GM18508 (cell line): ENCODE data around the gene ITGA3.

ENCODE experiments used
- ATAC-seq: cut with Tn5 transposase; IDR thresholded peaks from one replicate; pipeline ENCODE4 v1.9.1; 2021; ENCODE audit warnings: moderate number of reproducible peaks; ENCODE audit not compliant: insufficient read depth, unreplicated experiment

ITGA3 gene

GRCh38 chr17:50122945-50123344, 67.0 kb downstream of the ITGA3 start:
- ATAC-seq: no peak

DNA sequence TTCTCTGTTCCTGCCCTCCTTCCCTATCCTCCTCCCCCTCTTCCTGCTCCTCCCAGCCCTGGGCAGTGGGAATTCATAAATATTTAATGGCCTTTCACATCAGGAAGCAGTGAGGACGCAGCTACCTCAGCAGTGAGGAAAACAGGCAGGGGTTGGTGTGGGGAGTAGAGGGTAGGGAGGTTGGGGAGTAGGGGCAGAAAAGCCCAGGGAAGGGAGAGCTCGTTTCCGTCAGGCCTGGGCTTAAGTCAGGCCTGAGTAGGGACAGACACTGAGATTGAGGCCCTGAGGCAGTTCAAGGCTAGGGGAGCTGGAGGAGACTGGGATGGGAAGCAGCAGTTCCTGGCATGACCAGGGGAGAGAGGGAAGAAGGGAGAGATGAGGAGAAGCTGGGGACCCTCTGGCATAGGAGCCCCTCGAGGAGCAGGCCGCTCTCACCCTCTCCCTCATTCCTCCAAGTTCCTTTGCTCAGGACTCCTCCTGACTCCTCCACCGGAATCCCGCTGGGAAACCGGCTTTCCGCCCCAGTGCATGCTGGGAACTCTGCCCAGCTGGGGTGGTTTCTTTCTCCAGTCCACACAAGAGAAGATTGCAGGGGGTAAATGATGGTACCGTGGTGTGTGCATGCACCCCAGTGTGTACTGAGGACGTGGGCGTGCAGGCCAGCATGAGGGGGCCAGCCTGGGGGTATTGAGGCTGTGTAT, 67.9 kb downstream of the ITGA3 start:
- ATAC-seq: no peak

GRCh38 chr17:50125420-50125997, 69.6 kb downstream of the ITGA3 start:
- ATAC-seq: no peak

DNA sequence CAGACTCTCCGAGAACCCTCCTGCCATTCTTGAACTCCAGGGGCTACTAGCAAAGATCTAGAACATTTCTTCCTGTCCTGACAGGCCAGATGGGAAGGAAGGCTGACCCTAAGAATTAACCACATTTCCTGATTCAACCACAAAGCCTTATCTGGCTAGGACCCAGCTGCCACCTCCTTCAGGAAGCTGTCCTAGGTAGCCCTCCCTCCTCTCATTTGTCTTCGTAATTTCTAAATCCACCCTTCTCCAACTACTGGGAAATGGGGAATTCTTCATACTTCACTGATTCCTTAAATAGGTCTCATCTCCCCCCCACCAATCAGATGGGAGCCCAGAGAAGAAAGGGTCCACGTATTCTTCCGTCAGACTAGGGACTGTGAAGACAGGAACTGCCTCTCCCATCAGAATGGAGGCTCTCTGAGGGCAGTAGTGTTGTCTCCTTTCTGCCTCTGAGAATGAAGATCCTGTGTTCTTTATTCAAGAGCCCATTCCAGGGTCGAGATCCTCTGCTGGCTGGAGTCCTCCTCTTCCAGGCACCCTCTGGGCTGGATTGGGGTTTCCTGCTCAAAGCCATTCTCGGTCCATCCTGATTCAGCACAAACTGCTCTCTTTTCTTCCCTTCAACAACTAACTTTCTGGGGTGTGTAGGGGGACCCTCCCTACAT, 71.9 kb downstream of the ITGA3 start:
- ATAC-seq: no peak

DNA sequence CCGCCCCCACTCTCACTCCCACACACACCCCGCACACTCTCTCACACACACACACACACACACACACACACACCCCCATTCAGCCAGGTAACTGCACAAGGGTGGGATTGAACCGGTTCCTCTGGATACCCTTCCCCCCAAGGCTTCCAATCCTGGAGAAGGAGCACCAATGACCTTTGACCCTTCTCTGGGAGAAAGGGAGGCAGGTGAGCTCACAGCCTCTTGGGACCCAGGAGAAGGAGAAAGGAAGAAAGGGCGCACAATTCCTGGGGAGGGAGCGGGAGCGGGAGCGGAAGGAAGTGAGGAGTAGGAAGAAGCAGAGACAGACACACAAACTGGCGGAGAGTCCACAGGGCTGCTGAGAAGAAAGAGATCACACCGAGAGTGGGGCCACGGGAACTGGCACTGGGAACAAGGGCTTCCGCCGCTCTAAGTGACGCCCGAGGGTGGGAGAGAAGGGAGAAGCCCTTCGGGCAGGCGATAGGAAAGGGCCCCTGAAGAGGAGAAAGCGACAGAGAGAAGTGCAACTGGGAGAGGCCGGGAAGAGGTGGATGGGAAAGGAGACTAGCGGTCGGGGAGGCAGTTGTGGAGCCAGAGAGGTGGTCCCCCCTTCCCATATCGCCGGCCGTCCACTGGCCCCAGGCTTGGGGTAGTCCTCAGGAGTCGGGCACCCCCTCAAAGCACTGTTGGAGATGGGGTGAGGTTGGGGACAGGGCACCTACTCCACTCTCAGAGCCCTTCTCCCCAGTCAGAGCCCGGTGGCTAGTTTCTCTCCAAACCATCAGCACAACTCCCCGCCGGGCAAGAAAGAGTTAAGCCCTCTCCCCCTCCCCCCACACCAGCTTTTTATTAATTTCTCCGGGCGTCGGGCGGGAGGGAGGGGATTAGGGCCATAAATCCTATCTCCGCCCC, 72.8 kb downstream of the ITGA3 start:
- ATAC-seq: no peak

GRCh38 chr17:50129353-50129727, 73.4 kb downstream of the ITGA3 start:
- no peak for ATAC-seq

- ATAC-seq: no peak
Observed at GRCh38 chr17:50129728-50130558, 74.0 kb downstream of the ITGA3 start, which contains the start of gene SAMD14. Gene SAMD14, minus strand, starts transcription at chr17:50130160. Its CDS starts 5,201 bp downstream, at chr17:50124959.

- no peak for ATAC-seq
Observed at GRCh38 chr17:50130559-50131305, 74.8 kb downstream of the ITGA3 start.

DNA sequence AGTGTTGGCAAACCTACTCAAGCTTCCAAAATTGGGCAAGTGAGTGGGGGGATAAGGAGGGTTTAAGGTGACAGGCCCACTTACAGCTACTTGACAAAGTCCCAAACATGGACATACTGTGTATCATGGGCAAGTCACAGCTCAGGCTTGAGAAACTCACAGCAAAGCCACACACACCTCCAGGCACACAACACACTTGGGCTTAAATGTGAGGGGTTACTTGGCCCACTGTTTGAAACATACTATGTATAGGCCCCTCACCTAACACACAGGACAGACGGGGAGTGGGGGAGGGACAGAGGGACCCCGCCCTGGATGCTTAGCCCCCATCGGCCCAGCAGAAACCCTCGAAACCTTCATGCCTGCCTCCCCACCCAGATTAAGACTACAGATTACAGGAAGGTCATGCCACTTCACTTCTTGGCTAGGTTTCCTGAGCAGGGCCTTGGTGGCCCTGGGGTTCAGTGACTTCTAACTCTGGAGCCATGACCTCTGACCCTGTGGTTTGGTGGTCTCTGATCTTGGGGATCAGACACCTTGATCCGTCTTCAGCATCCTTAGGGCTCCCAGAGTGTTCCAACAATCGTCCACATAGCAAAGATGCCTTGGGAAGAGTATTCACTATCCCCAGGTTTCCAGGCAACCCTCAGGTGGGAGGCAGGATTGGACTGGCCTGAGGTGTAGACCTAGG, 76.3 kb downstream of the ITGA3 start:
- no peak for ATAC-seq

- ATAC-seq: no peak
Observed at GRCh38 chr17:50133028-50133768, 77.3 kb downstream of the ITGA3 start.

- no peak for ATAC-seq
Observed at GRCh38 chr17:50133769-50134099, 77.8 kb downstream of the ITGA3 start.

GRCh38 chr17:50134206-50135110, 78.5 kb downstream of the ITGA3 start:
- no peak for ATAC-seq

DNA sequence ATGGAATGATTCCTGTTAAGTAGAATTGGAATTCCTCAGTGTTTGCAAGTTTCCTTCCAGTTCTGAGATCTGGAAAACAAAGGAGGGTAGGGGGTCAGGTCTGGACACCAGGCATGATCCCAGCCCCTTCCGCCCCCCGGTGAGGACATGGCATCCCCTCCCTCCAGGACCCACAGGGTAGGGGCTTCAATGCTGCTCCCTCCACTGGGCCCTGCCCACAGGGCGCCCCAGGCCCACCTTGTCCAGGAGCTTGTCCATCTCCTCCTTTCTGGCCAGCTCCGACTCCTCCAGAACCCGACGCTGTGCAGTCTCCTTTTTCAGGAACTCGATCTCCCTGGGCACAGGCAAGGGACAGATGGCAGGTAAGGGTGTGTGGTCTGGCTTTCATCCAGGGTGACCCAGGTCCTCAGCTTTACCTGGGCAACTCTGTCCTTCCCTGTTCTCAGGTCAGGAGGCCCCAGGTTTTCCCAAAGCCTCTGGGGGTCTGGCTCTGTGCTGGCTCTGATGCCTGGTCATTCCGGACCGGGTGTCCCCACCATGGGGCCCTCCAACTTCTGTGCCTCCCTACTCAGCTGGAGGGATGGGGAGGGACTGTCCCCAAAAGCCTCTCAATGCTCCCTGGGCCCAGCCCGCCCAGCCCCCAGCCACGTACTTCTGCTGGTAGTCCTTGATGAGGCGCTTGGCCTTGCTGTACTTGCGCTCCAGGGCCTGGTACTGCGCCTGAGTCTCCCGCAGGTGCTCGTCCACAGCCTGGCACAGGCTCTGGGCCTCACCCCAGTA, 79.6 kb downstream of the ITGA3 start:
- no peak for ATAC-seq

GRCh38 chr17:50136096-50136687, 80.3 kb downstream of the ITGA3 start:
- no peak for ATAC-seq

DNA sequence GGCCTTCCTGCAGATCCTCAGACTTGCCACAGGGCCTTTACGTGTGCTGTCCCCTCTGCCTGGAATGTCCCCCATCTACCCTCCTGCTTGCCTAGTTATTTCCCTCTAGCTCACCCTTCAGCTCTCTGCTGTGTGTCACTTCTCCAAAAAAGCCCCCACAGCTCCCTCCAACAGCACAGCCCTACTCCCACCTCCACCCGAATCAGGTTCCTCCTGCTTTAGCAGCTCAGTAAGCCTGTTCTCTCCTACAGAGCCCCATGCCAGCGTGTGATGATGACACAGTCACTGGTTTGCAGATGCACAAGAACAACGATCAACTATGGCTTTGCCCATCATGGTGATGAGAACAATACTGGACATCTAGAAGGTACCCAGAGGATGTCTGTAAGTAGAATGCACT, 81.1 kb downstream of the ITGA3 start:
- ATAC-seq: no peak
